WI38 (cell line): ENCODE data around the gene REP15.

Experiments
- H3K4me3 ChIP-seq: 2 replicates; pipeline ENCODE4 v1.5.1; 2011; ENCODE audit warnings: low read depth, mild to moderate bottlenecking, control low read depth, low read length
- CTCF ChIP-seq: IDR thresholded peaks from 2 replicates; pipeline ENCODE4 v1.5.1; 2012; ENCODE audit warnings: low read depth, mild to moderate bottlenecking, control low read depth, low read length

The REP15 gene

GRCh38 chr12:27666510-27666909, 29.7 kb upstream of the REP15 start:
- TF ChIP-seq CTCF: no peak
- no peak overlapping the region for H3K4me3 ChIP-seq

- H3K4me3 ChIP-seq: no peak overlapping the region
- TF ChIP-seq CTCF: no peak
Observed at GRCh38 chr12:27667540-27667939, 28.7 kb upstream of the REP15 start.

GRCh38 chr12:27672051-27672450, 24.2 kb upstream of the REP15 start:
- TF ChIP-seq CTCF: no peak
- no peak overlapping the region for H3K4me3 ChIP-seq

GRCh38 chr12:27672643-27673042, 23.6 kb upstream of the REP15 start:
- no peak for TF ChIP-seq CTCF
- no peak overlapping the region for H3K4me3 ChIP-seq

GRCh38 chr12:27673101-27673718, 23.0 kb upstream of the REP15 start:
- no peak for TF ChIP-seq CTCF
- H3K4me3 ChIP-seq: no peak overlapping the region

- TF ChIP-seq CTCF: no peak
- H3K4me3 ChIP-seq: no peak overlapping the region
Observed at GRCh38 chr12:27674989-27675388, 21.3 kb upstream of the REP15 start.

GRCh38 chr12:27680619-27681018, 15.6 kb upstream of the REP15 start:
- H3K4me3 ChIP-seq: no peak overlapping the region
- no peak for TF ChIP-seq CTCF
